Dedifferentiated amniotic fluid mesenchymal stem cell (primary cell): ENCODE results near the gene MRGPRE.

ENCODE experiments used
- DNase-seq: peaks from one replicate; pipeline ENCODE4 v3.0.0-alpha.2; 2016; ENCODE audit errors: extremely low spot score

Gene MRGPRE

DNA sequence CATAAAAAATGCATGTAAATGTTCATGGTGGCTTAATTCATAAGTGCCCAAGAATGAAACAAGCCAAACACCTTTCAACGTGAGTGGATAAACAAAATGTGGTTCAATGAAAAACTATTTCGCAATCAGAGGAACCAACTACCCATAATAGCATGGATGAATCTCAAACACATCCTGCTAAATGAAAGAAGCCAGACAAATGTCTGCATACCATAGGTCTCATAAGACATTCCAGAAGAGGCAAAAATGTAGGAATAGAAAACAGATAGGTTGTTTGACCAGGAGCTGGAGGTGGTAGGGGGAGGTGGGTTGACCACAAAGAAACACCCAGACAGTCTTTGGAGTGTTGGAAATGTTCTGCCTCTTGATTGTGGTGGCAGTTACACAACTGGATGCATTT is 53.9 kb downstream of the MRGPRE start:
- no peak for DNase-seq

GRCh38 chr11:3177931-3178330 is 54.3 kb downstream of the MRGPRE start:
- DNase-seq = no peak
